HG03139 (cell line): Measurements from ENCODE around the gene RRP8.
A peak's percentile ranks its signal among the peaks of the same experiment; 100 is the strongest.

ENCODE experiments used
- ATAC-seq: cut with Tn5 transposase; IDR thresholded peaks from one replicate; pipeline ENCODE4 v1.9.1; 2021; ENCODE audit not compliant: unreplicated experiment

Gene RRP8

GRCh38 chr11:6603287-6604080 lies at the start of gene RRP8, which contains the start of gene ILK:
Gene RRP8, minus strand, starts transcription at chr11:6603616. Its CDS starts 114 bp downstream, at chr11:6603502.
Gene ILK, plus strand, starts transcription at chr11:6603774. Its CDS starts 498 bp downstream, at chr11:6604272.
- peak; percentile 72 for ATAC-seq

- no peak for ATAC-seq
These were observed 49.7 kb upstream of the RRP8 start for GRCh38 chr11:6653097-6653496.

GRCh38 chr11:6652182-6652581 lies 48.8 kb upstream of the RRP8 start:
- ATAC-seq = no peak

GRCh38 chr11:6650980-6651379 lies 47.6 kb upstream of the RRP8 start:
- ATAC-seq = no peak

- ATAC-seq = no peak
These were observed 46.7 kb upstream of the RRP8 start for GRCh38 chr11:6650104-6650503.

GRCh38 chr11:6648501-6648900 lies 45.1 kb upstream of the RRP8 start:
- no peak for ATAC-seq

- no peak for ATAC-seq
These were observed 44.4 kb upstream of the RRP8 start for GRCh38 chr11:6647836-6648235.

GRCh38 chr11:6646918-6647679 lies 43.7 kb upstream of the RRP8 start:
- ATAC-seq = peak; percentile 94

GRCh38 chr11:6646576-6646917 lies 43.1 kb upstream of the RRP8 start:
- ATAC-seq = no peak

GRCh38 chr11:6646071-6646470 lies 42.7 kb upstream of the RRP8 start:
- no peak for ATAC-seq

- ATAC-seq = no peak
These were observed 39.5 kb upstream of the RRP8 start for GRCh38 chr11:6642957-6643356.

GRCh38 chr11:6640985-6641701 lies 37.7 kb upstream of the RRP8 start:
- ATAC-seq = no peak

- ATAC-seq = no peak
These were observed 36.9 kb upstream of the RRP8 start for GRCh38 chr11:6640036-6640984.

- no peak for ATAC-seq
These were observed 35.0 kb upstream of the RRP8 start for GRCh38 chr11:6638429-6638828.

- ATAC-seq = no peak
These were observed 34.5 kb upstream of the RRP8 start for GRCh38 chr11:6637871-6638270.

- no peak for ATAC-seq
These were observed 33.1 kb upstream of the RRP8 start for GRCh38 chr11:6636480-6636879.

- no peak for ATAC-seq
These were observed 31.9 kb upstream of the RRP8 start for GRCh38 chr11:6635082-6635932.

GRCh38 chr11:6634534-6634933 lies 31.1 kb upstream of the RRP8 start:
- ATAC-seq = no peak
